GM12878 (cell line): ENCODE results near the gene PPP1R1A. TPM values are rescaled to one million over a fixed set of nuclear protein-coding genes. Genes with fewer than 3 reads are reported as not detected.

Experiments
- ATAC-seq: fragments of 200-7000 bp; cut with Tn5 transposase; 3 replicates; pipeline ENCODE4 v1.9.1; 2020; ENCODE audit warnings: mild to moderate bottlenecking, moderate library complexity
- BruUV-seq: library from RNA; stranded (reverse); fragments of 400-500 nt; replicated peaks from 2 replicates; lab custom pipeline; 2021; lab: Mats Ljungman, UMichigan
- CTCF ChIA-PET: fragments of 300-600 bp; sonication (Branson Sonifier 250); formaldehyde crosslinking; extraction: SDS; loops from one replicate; lab custom pipeline; 2021; ENCODE audit warnings: inconsistent platforms; lab: Yijun Ruan, JAX
- POLR2A ChIA-PET: fragments of 350-600 bp; formaldehyde crosslinking; extraction: SDS; loops from one replicate; lab custom pipeline; 2021; ENCODE audit warnings: inconsistent platforms; lab: Charles Lee
- RAD21 ChIA-PET: fragments of 300-600 bp; sonication (Branson Sonifier 250); formaldehyde crosslinking; loops from one replicate; lab custom pipeline; 2023; ENCODE audit warnings: antibody characterized with exemption; ENCODE audit not compliant: unreplicated experiment; lab: Charles Lee
- SMC1A ChIA-PET: fragments of 300-600 bp; sonication (Branson Sonifier 250); formaldehyde crosslinking; loops from one replicate; lab custom pipeline; 2023; ENCODE audit not compliant: unreplicated experiment, uncharacterized antibody; lab: Charles Lee
- DNase-seq: peaks from one replicate; pipeline ENCODE4 v3.0.0-alpha.2; 2011; ENCODE audit warnings: low read depth, low spot score
- FAIRE-seq: peaks from 3 replicates; lab custom pipeline; 2011; peaks lifted over from hg19 to GRCh38; lab: Jason Lieb, UNC
- H2AFZ ChIP-seq: 2 replicates; pipeline ENCODE4 v1.6.0; 2011; ENCODE audit warnings: low read depth, low read length, control low read depth; ENCODE audit not compliant: control insufficient read depth
- H3K27ac ChIP-seq: 2 replicates; pipeline ENCODE4 v1.5.1; 2011; ENCODE audit warnings: control low read depth; ENCODE audit not compliant: control insufficient read depth, insufficient read depth
- H3K27me3 ChIP-seq, 2 experiments: replicated peaks in 1 of 2; 2 replicates each; pipeline versions ENCODE4 v1.6.0 to v1.6.1; 2011; ENCODE audit warnings: low read length in 1 of 2; ENCODE audit not compliant: control insufficient read depth in 2 of 2, insufficient read depth in 2 of 2
- H3K36me3 ChIP-seq, 2 experiments: 2 replicates each; pipeline ENCODE4 v1.5.1; 2011; ENCODE audit warnings: low read length in 1 of 2; ENCODE audit not compliant: control insufficient read depth in 2 of 2, insufficient read depth in 2 of 2
- H3K4me1 ChIP-seq: 2 replicates; pipeline ENCODE4 v1.6.1; 2011; ENCODE audit warnings: mild to moderate bottlenecking, low read length, moderate library complexity, mixed read lengths; ENCODE audit not compliant: control insufficient read depth, insufficient read depth
- H3K4me2 ChIP-seq: 2 replicates; pipeline ENCODE4 v1.6.0; 2011; ENCODE audit warnings: control low read depth; ENCODE audit not compliant: control insufficient read depth, insufficient read depth
- H3K4me3 ChIP-seq: fragments of 200-600 bp; sonication (generic); 2 replicates; pipeline ENCODE4 v1.5.1; 2016
- H3K79me2 ChIP-seq: 2 replicates; pipeline ENCODE4 v1.6.0; 2011; ENCODE audit warnings: low read length; ENCODE audit not compliant: control insufficient read depth, insufficient read depth
- H3K9ac ChIP-seq: 2 replicates; pipeline ENCODE4 v1.8.0; 2011; ENCODE audit warnings: low read length, control low read depth, mixed read lengths; ENCODE audit not compliant: control insufficient read depth, insufficient read depth
- H3K9me3 ChIP-seq: replicated peaks from 3 replicates; pipeline ENCODE4 v1.5.1; 2011; ENCODE audit warnings: mild to moderate bottlenecking, low read length; ENCODE audit not compliant: control insufficient read depth, insufficient read depth
- H4K20me1 ChIP-seq: 2 replicates; pipeline ENCODE4 v1.6.0; 2011; ENCODE audit not compliant: control insufficient read depth, insufficient read depth
- CHD4 ChIP-seq: fragments of 200-600 bp; sonication (generic); IDR thresholded peaks from 2 replicates; pipeline ENCODE4 v1.6.1; 2016; ENCODE audit warnings: mild to moderate bottlenecking
- CREB1 ChIP-seq: IDR thresholded peaks from 2 replicates; pipeline ENCODE4 v1.6.1; 2012; ENCODE audit warnings: low read depth, mild to moderate bottlenecking, inconsistent platforms
- EP300 ChIP-seq, 2 experiments: fragments of 150-350 bp in 1 of 2; IDR thresholded peaks; 2 replicates each; pipeline ENCODE4 v1.6.1; 2011 to 2012; ENCODE audit warnings: low read depth in 2 of 2, low read length in 2 of 2, borderline replicate concordance in 1 of 2, improper control_type of control experiment in 1 of 2, inconsistent platforms in 1 of 2; ENCODE audit not compliant: control insufficient read depth in 1 of 2
- MYC ChIP-seq: IDR thresholded peaks from 2 replicates; pipeline ENCODE4 v1.6.1; 2011; ENCODE audit warnings: mild to moderate bottlenecking, low read length, moderate library complexity, inconsistent platforms; ENCODE audit not compliant: insufficient read depth, insufficient replicate concordance, insufficient read length, severe bottlenecking
- NFYB ChIP-seq: IDR thresholded peaks from 2 replicates; pipeline ENCODE4 v1.6.1; 2011; ENCODE audit warnings: low read depth, mild to moderate bottlenecking, low read length, improper control_type of control experiment, moderate library complexity; ENCODE audit not compliant: insufficient read depth
- RFX5 ChIP-seq: IDR thresholded peaks from 2 replicates; pipeline ENCODE4 v1.6.1; 2011; ENCODE audit warnings: low read depth, low read length, improper control_type of control experiment
- SMAD1 ChIP-seq: fragments of 450-650 bp; IDR thresholded peaks from 2 replicates; pipeline ENCODE4 v1.6.1; 2018; ENCODE audit warnings: mild to moderate bottlenecking, low read depth; ENCODE audit not compliant: partially characterized antibody
- SP1 ChIP-seq: IDR thresholded peaks from one replicate; pipeline ENCODE4 v1.6.1; 2011; ENCODE audit warnings: low read depth, low read length
- WGBS: methylation state at CpG from one replicate; pipeline ENCODE4 v1.1.6; 2016; ENCODE audit warnings: low lambda C conversion rate; ENCODE audit not compliant: insufficient replicate concordance, insufficient coverage; ENCODE audit errors: missing lambda C conversion rate; 5-methylcytosine and 5-hydroxymethylcytosine counted together
- in situ Hi-C: fragments of 300-500 bp; cut with MboI; formaldehyde crosslinking; loops from 9 replicates; pipeline ENCODE4 v1.14.3; 2018; ENCODE audit warnings: mixed read lengths
- intact Hi-C: fragments of 100-400 bp; cut with micrococcal nuclease; formaldehyde crosslinking; loops from one replicate; pipeline ENCODE4 v1.14.2; 2022; ENCODE audit not compliant: unreplicated experiment
- polyA plus RNA-seq, 11 experiments: library from polyadenylated mRNA; depleted of rRNA in 4 of 11; unstranded in 6 of 11; stranded (reverse) in 5 of 11; fragments of >200 nt; fragmentation: Nextera tagmentation in 4 of 11; fragmentation: Illumina TruSeq in 1 of 11; extraction: Ambion mirVana in 4 of 11; extraction: Trizol in 1 of 11; gene quantifications; 1 replicate in 1 of 11; 2 replicates in 10 of 11; pipeline versions ENCODE4 v1.2.1 to v1.2.3, GENCODE V29; 2011 to 2016; ENCODE audit warnings: inconsistent platforms in 2 of 11, missing spikeins in 2 of 11, low read depth in 1 of 11
- total RNA-seq, 4 experiments: library from RNA; depleted of rRNA in 3 of 4; stranded (reverse); fragments of >200 nt in 3 of 4; fragmentation: Illumina TruSeq in 1 of 4; extraction: Trizol in 1 of 4; gene quantifications; 2 replicates each; pipeline versions ENCODE4 v1.2.1 to v1.2.3, GENCODE V29; 2013 to 2021
- TF ChIP-seq, protein P1 (sequence below): fragments of 450-650 bp; IDR thresholded peaks from 2 replicates; pipeline ENCODE4 v1.6.1; 2017; ENCODE audit warnings: mild to moderate bottlenecking, moderate library complexity
- TF ChIP-seq, protein P2 (sequence below): fragments of 450-650 bp; IDR thresholded peaks from 2 replicates; pipeline ENCODE4 v1.6.1; 2017; ENCODE audit warnings: antibody characterized with exemption, mild to moderate bottlenecking, moderate library complexity
- TF ChIP-seq, protein P3 (sequence below): fragments of 450-650 bp; formaldehyde crosslinking; IDR thresholded peaks from 2 replicates; pipeline ENCODE4 v1.4.0; 2022; ENCODE audit warnings: mild to moderate bottlenecking, moderate library complexity
- TF ChIP-seq, protein P4 (sequence below): fragments of 450-650 bp; IDR thresholded peaks from 2 replicates; pipeline ENCODE4 v1.6.1; 2014; ENCODE audit warnings: mild to moderate bottlenecking

Gene PPP1R1A
- total and polyA plus RNA-seq, 10 of the 15 experiments (the other 5 are each of a cell fraction or from before 2014, with no cell fraction given), result 0.03 to 0.08 (median 0.07) TPM; not detected in 7

DNA sequence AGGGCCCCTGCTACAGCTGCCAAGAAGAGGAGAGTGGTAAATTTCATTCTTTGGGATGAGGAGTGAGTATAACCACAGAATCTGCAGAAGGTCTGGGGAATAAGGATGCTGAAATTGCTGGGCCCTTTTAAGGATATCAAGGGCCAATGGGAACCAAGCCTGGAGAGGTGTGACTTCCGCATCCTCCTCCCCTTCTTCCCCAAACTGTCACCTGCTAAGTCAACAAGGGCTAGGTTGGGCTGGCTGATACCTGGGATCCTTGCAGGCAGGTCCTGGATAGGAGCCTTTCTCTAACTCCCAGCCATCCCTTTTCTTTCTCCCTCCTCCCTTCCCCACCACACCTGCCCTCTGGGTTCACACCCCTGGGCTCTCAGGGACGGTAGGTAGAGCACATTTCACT is 46.3 kb upstream of the PPP1R1A start, which contains the start of gene LACRT:
Gene LACRT (minus strand): TSS at position 101 of the 400 bp plus-strand sequence. CDS start 54 bp downstream, at position 47.
- no peaks in the 10 kb centered on the region for H3K36me3 ChIP-seq
- in situ Hi-C loops, result no loop called here
- H3K4me2 ChIP-seq, result no peak within 1 kb of the TSS
- ATAC-seq (no peak), DNase-seq (no peak), FAIRE-seq (no peak)
- RAD21 ChIA-PET, result no interaction called here
- BruUV-seq, result no TSS peak
- no peaks in the 10 kb centered on the region for H3K4me1 ChIP-seq
- 43% methylated on average over 2 of the region's 2 CpGs for WGBS
- intact Hi-C loops, result no loop called here
- POLR2A ChIA-PET, result interaction anchor here (0.7 kb wide), 1 partner anchor 1314 kb away, joined by 3 read pairs; no protein-coding TSS in a partner anchor
- no peak within 1 kb of the TSS for H3K27ac ChIP-seq
- H2AFZ ChIP-seq, result no peak within 1 kb of the TSS
- no peak within 1 kb of the TSS for H3K9ac ChIP-seq
- H3K27me3 ChIP-seq, result no peaks in the 10 kb centered on the region; a peak in 1 of 4 replicates
- H4K20me1 ChIP-seq, result no peaks in the 10 kb centered on the region
- CTCF ChIA-PET, result interaction anchor here (0.5 kb wide), 1 partner anchor 12 kb away, joined by 3 read pairs; no protein-coding TSS in a partner anchor
- SMC1A ChIA-PET, result no interaction called here
- H3K79me2 ChIP-seq, result no peaks in the 10 kb centered on the region
- no peak within 1 kb of the TSS for H3K4me3 ChIP-seq
- H3K9me3 ChIP-seq, result no peaks in the 10 kb centered on the region
- TF ChIP-seq RFX5 (no peak), EP300 (IDR thresholded peaks at IDR 0.05; ENCODE audit: borderline replicate concordance in 1 of 2, control insufficient read depth in 1 of 2, low read depth in 2 of 2, low read length in 2 of 2) (no peak), CREB1 (no peak), MYC (no peak), SP1 (no peak), SMAD1 (no peak), CHD4 (no peak), NFYB (no peak)
- TF ChIP-seq, protein P1, sequence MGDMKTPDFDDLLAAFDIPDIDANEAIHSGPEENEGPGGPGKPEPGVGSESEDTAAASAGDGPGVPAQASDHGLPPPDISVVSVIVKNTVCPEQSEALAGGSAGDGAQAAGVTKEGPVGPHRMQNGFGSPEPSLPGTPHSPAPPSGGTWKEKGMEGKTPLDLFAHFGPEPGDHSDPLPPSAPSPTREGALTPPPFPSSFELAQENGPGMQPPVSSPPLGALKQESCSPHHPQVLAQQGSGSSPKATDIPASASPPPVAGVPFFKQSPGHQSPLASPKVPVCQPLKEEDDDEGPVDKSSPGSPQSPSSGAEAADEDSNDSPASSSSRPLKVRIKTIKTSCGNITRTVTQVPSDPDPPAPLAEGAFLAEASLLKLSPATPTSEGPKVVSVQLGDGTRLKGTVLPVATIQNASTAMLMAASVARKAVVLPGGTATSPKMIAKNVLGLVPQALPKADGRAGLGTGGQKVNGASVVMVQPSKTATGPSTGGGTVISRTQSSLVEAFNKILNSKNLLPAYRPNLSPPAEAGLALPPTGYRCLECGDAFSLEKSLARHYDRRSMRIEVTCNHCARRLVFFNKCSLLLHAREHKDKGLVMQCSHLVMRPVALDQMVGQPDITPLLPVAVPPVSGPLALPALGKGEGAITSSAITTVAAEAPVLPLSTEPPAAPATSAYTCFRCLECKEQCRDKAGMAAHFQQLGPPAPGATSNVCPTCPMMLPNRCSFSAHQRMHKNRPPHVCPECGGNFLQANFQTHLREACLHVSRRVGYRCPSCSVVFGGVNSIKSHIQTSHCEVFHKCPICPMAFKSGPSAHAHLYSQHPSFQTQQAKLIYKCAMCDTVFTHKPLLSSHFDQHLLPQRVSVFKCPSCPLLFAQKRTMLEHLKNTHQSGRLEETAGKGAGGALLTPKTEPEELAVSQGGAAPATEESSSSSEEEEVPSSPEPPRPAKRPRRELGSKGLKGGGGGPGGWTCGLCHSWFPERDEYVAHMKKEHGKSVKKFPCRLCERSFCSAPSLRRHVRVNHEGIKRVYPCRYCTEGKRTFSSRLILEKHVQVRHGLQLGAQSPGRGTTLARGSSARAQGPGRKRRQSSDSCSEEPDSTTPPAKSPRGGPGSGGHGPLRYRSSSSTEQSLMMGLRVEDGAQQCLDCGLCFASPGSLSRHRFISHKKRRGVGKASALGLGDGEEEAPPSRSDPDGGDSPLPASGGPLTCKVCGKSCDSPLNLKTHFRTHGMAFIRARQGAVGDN, result no peak
- TF ChIP-seq, protein P2, sequence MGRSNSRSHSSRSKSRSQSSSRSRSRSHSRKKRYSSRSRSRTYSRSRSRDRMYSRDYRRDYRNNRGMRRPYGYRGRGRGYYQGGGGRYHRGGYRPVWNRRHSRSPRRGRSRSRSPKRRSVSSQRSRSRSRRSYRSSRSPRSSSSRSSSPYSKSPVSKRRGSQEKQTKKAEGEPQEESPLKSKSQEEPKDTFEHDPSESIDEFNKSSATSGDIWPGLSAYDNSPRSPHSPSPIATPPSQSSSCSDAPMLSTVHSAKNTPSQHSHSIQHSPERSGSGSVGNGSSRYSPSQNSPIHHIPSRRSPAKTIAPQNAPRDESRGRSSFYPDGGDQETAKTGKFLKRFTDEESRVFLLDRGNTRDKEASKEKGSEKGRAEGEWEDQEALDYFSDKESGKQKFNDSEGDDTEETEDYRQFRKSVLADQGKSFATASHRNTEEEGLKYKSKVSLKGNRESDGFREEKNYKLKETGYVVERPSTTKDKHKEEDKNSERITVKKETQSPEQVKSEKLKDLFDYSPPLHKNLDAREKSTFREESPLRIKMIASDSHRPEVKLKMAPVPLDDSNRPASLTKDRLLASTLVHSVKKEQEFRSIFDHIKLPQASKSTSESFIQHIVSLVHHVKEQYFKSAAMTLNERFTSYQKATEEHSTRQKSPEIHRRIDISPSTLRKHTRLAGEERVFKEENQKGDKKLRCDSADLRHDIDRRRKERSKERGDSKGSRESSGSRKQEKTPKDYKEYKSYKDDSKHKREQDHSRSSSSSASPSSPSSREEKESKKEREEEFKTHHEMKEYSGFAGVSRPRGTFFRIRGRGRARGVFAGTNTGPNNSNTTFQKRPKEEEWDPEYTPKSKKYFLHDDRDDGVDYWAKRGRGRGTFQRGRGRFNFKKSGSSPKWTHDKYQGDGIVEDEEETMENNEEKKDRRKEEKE, result no peak
- TF ChIP-seq, protein P3, sequence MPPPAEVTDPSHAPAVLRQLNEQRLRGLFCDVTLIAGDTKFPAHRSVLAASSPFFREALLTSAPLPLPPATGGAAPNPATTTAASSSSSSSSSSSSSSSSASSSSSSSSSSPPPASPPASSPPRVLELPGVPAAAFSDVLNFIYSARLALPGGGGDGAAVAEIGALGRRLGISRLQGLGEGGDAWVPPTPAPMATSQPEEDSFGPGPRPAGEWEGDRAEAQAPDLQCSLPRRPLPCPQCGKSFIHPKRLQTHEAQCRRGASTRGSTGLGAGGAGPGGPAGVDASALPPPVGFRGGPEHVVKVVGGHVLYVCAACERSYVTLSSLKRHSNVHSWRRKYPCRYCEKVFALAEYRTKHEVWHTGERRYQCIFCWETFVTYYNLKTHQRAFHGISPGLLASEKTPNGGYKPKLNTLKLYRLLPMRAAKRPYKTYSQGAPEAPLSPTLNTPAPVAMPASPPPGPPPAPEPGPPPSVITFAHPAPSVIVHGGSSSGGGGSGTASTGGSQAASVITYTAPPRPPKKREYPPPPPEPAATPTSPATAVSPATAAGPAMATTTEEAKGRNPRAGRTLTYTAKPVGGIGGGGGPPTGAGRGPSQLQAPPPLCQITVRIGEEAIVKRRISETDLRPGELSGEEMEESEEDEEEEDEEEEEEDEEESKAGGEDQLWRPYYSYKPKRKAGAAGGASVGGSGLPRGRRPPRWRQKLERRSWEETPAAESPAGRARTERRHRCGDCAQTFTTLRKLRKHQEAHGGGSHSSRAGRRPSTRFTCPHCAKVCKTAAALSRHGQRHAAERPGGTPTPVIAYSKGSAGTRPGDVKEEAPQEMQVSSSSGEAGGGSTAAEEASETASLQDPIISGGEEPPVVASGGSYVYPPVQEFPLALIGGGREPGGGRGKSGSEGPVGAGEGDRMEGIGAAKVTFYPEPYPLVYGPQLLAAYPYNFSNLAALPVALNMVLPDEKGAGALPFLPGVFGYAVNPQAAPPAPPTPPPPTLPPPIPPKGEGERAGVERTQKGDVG (CRISPR knock-in tag), result no peak
- TF ChIP-seq, protein P4, sequence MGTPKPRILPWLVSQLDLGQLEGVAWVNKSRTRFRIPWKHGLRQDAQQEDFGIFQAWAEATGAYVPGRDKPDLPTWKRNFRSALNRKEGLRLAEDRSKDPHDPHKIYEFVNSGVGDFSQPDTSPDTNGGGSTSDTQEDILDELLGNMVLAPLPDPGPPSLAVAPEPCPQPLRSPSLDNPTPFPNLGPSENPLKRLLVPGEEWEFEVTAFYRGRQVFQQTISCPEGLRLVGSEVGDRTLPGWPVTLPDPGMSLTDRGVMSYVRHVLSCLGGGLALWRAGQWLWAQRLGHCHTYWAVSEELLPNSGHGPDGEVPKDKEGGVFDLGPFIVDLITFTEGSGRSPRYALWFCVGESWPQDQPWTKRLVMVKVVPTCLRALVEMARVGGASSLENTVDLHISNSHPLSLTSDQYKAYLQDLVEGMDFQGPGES, result no peak
